HepG2 (cell line): Measurements from ENCODE around the gene NMRAL1. TPM values are rescaled to one million over a fixed set of nuclear protein-coding genes. Genes with fewer than 3 reads are reported as not detected.
A peak's percentile ranks its signal among the peaks of the same experiment; 100 is the strongest.

ENCODE experiments used
- AHR ChIP-seq: IDR thresholded peaks from 2 replicates; pipeline ENCODE4 v1.6.1; 2018; ENCODE audit warnings: missing genetic modification reagents, missing compliant biosample characterization
- ARNT2 ChIP-seq: sonication (generic); formaldehyde crosslinking; IDR thresholded peaks from 2 replicates; pipeline ENCODE4 v1.8.0; 2022; ENCODE audit warnings: mild to moderate bottlenecking, low read depth, missing genetic modification reagents, moderate library complexity
- CREB3 ChIP-seq: sonication (generic); formaldehyde crosslinking; IDR thresholded peaks from 2 replicates; pipeline ENCODE4 v1.5.0; 2020; ENCODE audit warnings: missing genetic modification reagents
- ELF4 ChIP-seq: sonication (generic); formaldehyde crosslinking; IDR thresholded peaks from 2 replicates; pipeline ENCODE4 v1.5.0; 2020; ENCODE audit warnings: missing genetic modification reagents, mild to moderate bottlenecking, moderate library complexity, borderline replicate concordance
- GABPA ChIP-seq, 2 experiments: IDR thresholded peaks; 2 replicates each; pipeline ENCODE4 v1.6.1; 2011 to 2016; ENCODE audit warnings: low read depth in 2 of 2, low read length in 1 of 2, missing biosample characterization in 1 of 2, missing genetic modification characterization in 1 of 2
- HNRNPLL ChIP-seq: fragments of 200-400 bp; formaldehyde crosslinking; IDR thresholded peaks from 2 replicates; pipeline ENCODE4 v1.6.1; 2017; ENCODE audit warnings: mild to moderate bottlenecking, low read depth, low read length; ENCODE audit not compliant: poor library complexity, severe bottlenecking
- JUNB ChIP-seq: sonication (generic); formaldehyde crosslinking; IDR thresholded peaks from 2 replicates; pipeline ENCODE4 v1.8.0; 2022; ENCODE audit warnings: missing genetic modification reagents, mild to moderate bottlenecking, borderline replicate concordance
- LCORL ChIP-seq, 2 experiments: fragments of 450-650 bp in 1 of 2; sonication (generic) in 1 of 2; formaldehyde crosslinking in 1 of 2; IDR thresholded peaks; 2 replicates each; pipeline versions ENCODE4 v1.5.0 to v1.6.1; 2017 to 2020; ENCODE audit warnings: antibody characterized with exemption in 1 of 2, missing genetic modification reagents in 1 of 2
- MATR3 ChIP-seq: sonication (generic); formaldehyde crosslinking; IDR thresholded peaks from 2 replicates; pipeline ENCODE4 v1.4.0; 2020; ENCODE audit warnings: missing genetic modification reagents
- MIER2 ChIP-seq: IDR thresholded peaks from 2 replicates; pipeline ENCODE4 v1.6.1; 2016; ENCODE audit warnings: missing biosample characterization, missing genetic modification reagents
- MLLT10 ChIP-seq: sonication (generic); formaldehyde crosslinking; IDR thresholded peaks from 2 replicates; pipeline ENCODE4 v1.4.0; 2020; ENCODE audit warnings: missing genetic modification reagents
- MYNN ChIP-seq: sonication (generic); formaldehyde crosslinking; IDR thresholded peaks from 2 replicates; pipeline ENCODE4 v1.4.0; 2020; ENCODE audit warnings: mild to moderate bottlenecking, low read depth, missing genetic modification reagents
- MZF1 ChIP-seq: sonication (generic); formaldehyde crosslinking; IDR thresholded peaks from 2 replicates; pipeline ENCODE4 v1.8.1; 2023; ENCODE audit warnings: mild to moderate bottlenecking, missing genetic modification reagents, borderline replicate concordance
- PREB ChIP-seq: sonication (generic); formaldehyde crosslinking; IDR thresholded peaks from 2 replicates; pipeline ENCODE4 v1.4.0; 2020; ENCODE audit warnings: missing genetic modification reagents
- SKI ChIP-seq: fragments of 450-650 bp; IDR thresholded peaks from one replicate; pipeline ENCODE4 v1.6.1; 2018; ENCODE audit warnings: mild to moderate bottlenecking; ENCODE audit not compliant: partially characterized antibody
- SOX13 ChIP-seq, 3 experiments: fragments of 450-650 bp in 1 of 3; sonication (generic) in 1 of 3; formaldehyde crosslinking in 1 of 3; IDR thresholded peaks in 2 of 3; conservative IDR thresholded peaks in 1 of 3; 2 replicates each; pipeline versions ENCODE4 v1.5.0 to v1.6.1; 2016 to 2020; ENCODE audit warnings: antibody characterized with exemption in 1 of 3, mild to moderate bottlenecking in 1 of 3, missing compliant biosample characterization in 1 of 3, missing genetic modification reagents in 1 of 3, moderate library complexity in 1 of 3
- SOX5 ChIP-seq: IDR thresholded peaks from 2 replicates; pipeline ENCODE4 v1.6.1; 2016; ENCODE audit warnings: borderline replicate concordance
- THYN1 ChIP-seq: sonication (generic); formaldehyde crosslinking; IDR thresholded peaks from 2 replicates; pipeline ENCODE4 v1.8.1; 2023; ENCODE audit warnings: low read depth, mild to moderate bottlenecking, moderate library complexity, missing genetic modification reagents, borderline replicate concordance
- WIZ ChIP-seq: sonication (generic); formaldehyde crosslinking; IDR thresholded peaks from 2 replicates; pipeline ENCODE4 v1.5.1; 2020; ENCODE audit warnings: mild to moderate bottlenecking, missing genetic modification reagents
- ZFAT ChIP-seq: sonication (generic); formaldehyde crosslinking; conservative IDR thresholded peaks from 2 replicates; pipeline ENCODE4 v1.8.1; 2023; ENCODE audit warnings: missing genetic modification reagents, inconsistent platforms
- ZNF224 ChIP-seq: sonication (generic); formaldehyde crosslinking; IDR thresholded peaks from 2 replicates; pipeline ENCODE4 v1.5.0; 2020; ENCODE audit warnings: mild to moderate bottlenecking, missing genetic modification reagents
- ZNF3 ChIP-seq: IDR thresholded peaks from 2 replicates; pipeline ENCODE4 v1.7.0; 2017; ENCODE audit warnings: inconsistent platforms
- ZNF432 ChIP-seq: sonication (generic); formaldehyde crosslinking; IDR thresholded peaks from 2 replicates; pipeline ENCODE4 v1.5.0; 2020; ENCODE audit warnings: missing genetic modification reagents, mild to moderate bottlenecking, borderline replicate concordance
- ZNF616 ChIP-seq: sonication (generic); formaldehyde crosslinking; IDR thresholded peaks from 2 replicates; pipeline ENCODE4 v1.5.0; 2020; ENCODE audit warnings: low read depth, mild to moderate bottlenecking, missing genetic modification reagents
- ZNF629 ChIP-seq: sonication (generic); formaldehyde crosslinking; conservative IDR thresholded peaks from 2 replicates; pipeline ENCODE4 v1.5.0; 2020; ENCODE audit warnings: missing genetic modification reagents
- ZNF678 ChIP-seq: sonication (generic); formaldehyde crosslinking; IDR thresholded peaks from 2 replicates; pipeline ENCODE4 v1.4.0; 2020; ENCODE audit warnings: mild to moderate bottlenecking, missing genetic modification reagents
- polyA plus RNA-seq, 8 experiments: library from polyadenylated mRNA; depleted of rRNA in 3 of 8; stranded (reverse) in 7 of 8; unstranded in 1 of 8; fragments of >200 nt; fragmentation: Illumina TruSeq in 4 of 8; extraction: Trizol in 4 of 8; gene quantifications; 2 replicates each; pipeline versions ENCODE4 v1.2.1 to v1.2.3, GENCODE V29; 2011 to 2016; ENCODE audit warnings: low read depth in 4 of 8, missing spikeins in 1 of 8, mixed read lengths in 1 of 8; ENCODE audit not compliant: insufficient read depth in 1 of 8
- total RNA-seq, 5 experiments: library from RNA; depleted of rRNA; stranded (reverse); fragments of >200 nt; fragmentation: Illumina TruSeq; extraction: Trizol; gene quantifications; 2 replicates each; pipeline ENCODE4 v1.2.3, GENCODE V29; 2016; ENCODE audit warnings: low read depth in 1 of 5
- TF ChIP-seq, protein P1 (sequence below): sonication (generic); formaldehyde crosslinking; IDR thresholded peaks from 2 replicates; pipeline ENCODE4 v1.5.1; 2020; ENCODE audit warnings: missing genetic modification reagents, mild to moderate bottlenecking, borderline replicate concordance

Gene NMRAL1
- total and polyA plus RNA-seq, 2 of the 13 experiments (the other 11 are each of a cell fraction or from before 2014, with no cell fraction given) = 30.8 to 33.1 TPM

- TF ChIP-seq THYN1 (CRISPR knock-in tag) (no peak; the same call in 1 of the 2 replicates), MYNN (CRISPR knock-in tag) (no peak), ZNF432 (CRISPR knock-in tag) (no peak), MLLT10 (CRISPR knock-in tag) (no peak), ZNF629 (0 out of 2 replicates have a peak, but pooled peaks have one; percentile 32), LCORL (IDR thresholded peaks at IDR 0.05) (no peak), LCORL (CRISPR knock-in tag; IDR thresholded peaks at IDR 0.05) (peak; percentile 62), CREB3 (no peak; the same call in 1 of the 2 replicates), ZNF224 (CRISPR knock-in tag) (peak; percentile 94), ARNT2 (CRISPR knock-in tag) (peak; percentile 94), HNRNPLL (peak; percentile 91), ZNF678 (CRISPR knock-in tag) (peak; percentile 86), ZFAT (CRISPR knock-in tag) (no peak), MZF1 (CRISPR knock-in tag) (no peak), MIER2 (CRISPR knock-in tag) (peak; percentile 60; the same call in 1 of the 2 replicates), ELF4 (CRISPR knock-in tag) (no peak; the same call in 1 of the 2 replicates), ZNF3 (CRISPR knock-in tag) (no peak), SOX5 (CRISPR knock-in tag) (no peak), GABPA (IDR thresholded peaks at IDR 0.05; ENCODE audit: low read depth, low read length) (peak; percentile 20; the same call in 1 of the 2 replicates), GABPA (CRISPR knock-in tag; IDR thresholded peaks at IDR 0.05; ENCODE audit: low read depth) (no peak), WIZ (peak; percentile 74; the same call in 1 of the 2 replicates), AHR (CRISPR knock-in tag) (no peak), MATR3 (no peak), SKI (peak; percentile 48), ZNF616 (CRISPR knock-in tag) (peak; percentile 69; the same call in 1 of the 2 replicates), SOX13 (IDR thresholded peaks at IDR 0.05) (no peak), SOX13 (CRISPR knock-in tag; conservative IDR thresholded peaks at IDR 0.05 in 1 of 2, IDR thresholded peaks at IDR 0.05 in 1 of 2) (peak in 1 of 2 experiments; percentile 72; a peak in 2 of 4 replicates), JUNB (CRISPR knock-in tag) (no peak), PREB (CRISPR knock-in tag) (no peak)
- TF ChIP-seq, protein P1, sequence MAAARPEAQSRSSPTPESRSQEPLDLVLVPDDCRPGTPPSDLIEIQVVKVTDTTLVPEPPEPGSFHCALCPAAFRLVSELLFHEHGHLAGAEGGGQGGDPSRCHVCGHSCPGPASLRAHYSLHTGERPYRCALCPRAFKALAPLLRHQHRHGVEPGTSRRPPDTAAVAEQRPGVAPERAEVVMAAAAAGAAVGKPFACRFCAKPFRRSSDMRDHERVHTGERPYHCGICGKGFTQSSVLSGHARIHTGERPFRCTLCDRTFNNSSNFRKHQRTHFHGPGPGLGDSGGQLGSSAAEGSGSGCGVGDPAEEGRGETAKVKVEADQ (CRISPR knock-in tag) = 0 out of 2 replicates have a peak, but pooled peaks have one; percentile 28
Measured at GRCh38 chr16:4475880-4476788, 1.7 kb upstream of the NMRAL1 start, which contains the start of gene HMOX2 (continued).
